Measurements from ENCODE around the gene MTRR.

Gene MTRR

GRCh38 chr5:7868773-7869473 is at the start of gene MTRR, which contains the start of gene FASTKD3 (continued):
- TF ChIP-seq ZNF280D (tag by site-specific recombination; IDR thresholded peaks at IDR 0.05): no peak
- TF ChIP-seq ZNF660 (tag by site-specific recombination; IDR thresholded peaks at IDR 0.05): peak; percentile 44
- TF ChIP-seq ZFP3 (tag by site-specific recombination; IDR thresholded peaks at IDR 0.05; ENCODE audit: low read depth): no peak
- no peak; the same call in 1 of the 2 replicates for TF ChIP-seq ZFP69B (tag by site-specific recombination; IDR thresholded peaks at IDR 0.05)
- TF ChIP-seq SP7 (tag by site-specific recombination; IDR thresholded peaks at IDR 0.05): peak; percentile 70
- no peak for TF ChIP-seq ZNF112 (tag by site-specific recombination; IDR thresholded peaks at IDR 0.05)
- TF ChIP-seq KLF7 (tag by site-specific recombination; IDR thresholded peaks at IDR 0.05; ENCODE audit: borderline replicate concordance): no peak
- TF ChIP-seq ZNF2 (tag by site-specific recombination; IDR thresholded peaks at IDR 0.05): peak; percentile 35
- TF ChIP-seq SP2 (tag by site-specific recombination; IDR thresholded peaks at IDR 0.05): peak; percentile 98
- TF ChIP-seq ZNF777 (tag by site-specific recombination; IDR thresholded peaks at IDR 0.05; ENCODE audit: borderline replicate concordance): no peak
- TF ChIP-seq ZNF174 (tag by site-specific recombination; IDR thresholded peaks at IDR 0.05): no peak
- TF ChIP-seq ZNF16 (tag by site-specific recombination; IDR thresholded peaks at IDR 0.05; ENCODE audit: low read depth): no peak
- TF ChIP-seq PRDM4 (tag by site-specific recombination; IDR thresholded peaks at IDR 0.05): no peak
- peak; percentile 95 for TF ChIP-seq ZBTB7A (tag by site-specific recombination; IDR thresholded peaks at IDR 0.05; ENCODE audit: low read depth)
- peak; percentile 99 for TF ChIP-seq ZBTB26 (tag by site-specific recombination; optimal IDR thresholded peaks at IDR 0.05)
- TF ChIP-seq ZNF324 (tag by site-specific recombination; IDR thresholded peaks at IDR 0.05): no peak
- TF ChIP-seq REPIN1 (tag by site-specific recombination; IDR thresholded peaks at IDR 0.05; ENCODE audit: low read depth): peak; percentile 60; the same call in 1 of the 2 replicates
- TF ChIP-seq ZNF501 (tag by site-specific recombination; IDR thresholded peaks at IDR 0.05): peak; percentile 64; the same call in 1 of the 2 replicates
- no peak for TF ChIP-seq ZNF26 (tag by site-specific recombination; IDR thresholded peaks at IDR 0.05)
- TF ChIP-seq ZBTB1 (tag by site-specific recombination; IDR thresholded peaks at IDR 0.05): no peak
- TF ChIP-seq ZNF629 (tag by site-specific recombination; IDR thresholded peaks at IDR 0.05): peak; percentile 77
- no peak for TF ChIP-seq ZNF211 (tag by site-specific recombination; IDR thresholded peaks at IDR 0.05; ENCODE audit: low read depth)
- peak; percentile 99 for TF ChIP-seq ZNF423 (tag by site-specific recombination; IDR thresholded peaks at IDR 0.05)
- TF ChIP-seq ZNF341 (tag by site-specific recombination; IDR thresholded peaks at IDR 0.05; ENCODE audit: low read depth): peak; percentile 36; the same call in 1 of the 2 replicates
- peak; percentile 96 for TF ChIP-seq ZIC2 (tag by site-specific recombination; IDR thresholded peaks at IDR 0.05)
- TF ChIP-seq ZNF18 (tag by site-specific recombination; IDR thresholded peaks at IDR 0.05): no peak
- no peak for TF ChIP-seq OVOL3 (tag by site-specific recombination; IDR thresholded peaks at IDR 0.05)
- no peak for TF ChIP-seq HOXA7 (CRISPR knock-in tag; IDR thresholded peaks at IDR 0.05; ENCODE audit: borderline replicate concordance)
- TF ChIP-seq ZNF416 (tag by site-specific recombination; IDR thresholded peaks at IDR 0.05): no peak
- TF ChIP-seq ZNF274 (IDR thresholded peaks at IDR 0.05; ENCODE audit: low read length): no peak
- no peak for TF ChIP-seq ZNF274 (tag by site-specific recombination; IDR thresholded peaks at IDR 0.05; ENCODE audit: borderline replicate concordance)

Data from HEK293 (cell line).